PFSK-1 (cell line): ENCODE measurements around the gene NCL.

Experiments used
- FOXP2 ChIP-seq: optimal IDR thresholded peaks from 2 replicates; pipeline ENCODE3; 2011; ENCODE audit warnings: borderline replicate concordance, control low read depth, inconsistent platforms; ENCODE audit not compliant: insufficient read depth; ENCODE audit errors: extremely low read length, extremely low read depth
- POLR2AphosphoS5 ChIP-seq: IDR thresholded peaks from 2 replicates; pipeline ENCODE4 v1.6.1; 2012; ENCODE audit warnings: low read depth, mild to moderate bottlenecking, control low read depth, low read length, moderate library complexity
- REST ChIP-seq, 2 experiments: IDR thresholded peaks; 2 replicates each; pipeline versions ENCODE4 v1.6.1 to v1.8.0; 2011 to 2012; ENCODE audit warnings: low read depth in 2 of 2, low read length in 2 of 2, control low read depth in 1 of 2, inconsistent platforms in 1 of 2, mild to moderate bottlenecking in 1 of 2, moderate library complexity in 1 of 2; ENCODE audit not compliant: insufficient read depth in 1 of 2

- TF ChIP-seq POLR2AphosphoS5 (no peak), REST (IDR thresholded peaks at IDR 0.05; ENCODE audit: insufficient read depth in 1 of 2, low read depth in 2 of 2, low read length in 2 of 2) (no peak), FOXP2 (no peak)
Observed at GRCh38 chr2:231480781-231481180, 16.5 kb upstream of the NCL start.
